Posterior vena cava (tissue), 2 donors: ENCODE measurements around the gene FHAD1. TPM values are rescaled to one million over a fixed set of nuclear protein-coding genes. Genes with fewer than 3 reads are reported as not detected.

ENCODE experiments used
- DNase-seq: peaks from one replicate; pipeline ENCODE4 v3.0.0-alpha.2; 2020; ENCODE audit warnings: low spot score
- intact Hi-C, 2 donors: fragments of 100-400 bp; cut with DNase I; formaldehyde crosslinking; loops; one replicate each; pipeline versions ENCODE4 v1.14.1 to v1.14.2; 2022 to 2023
- total RNA-seq, 2 donors: library from RNA; stranded (reverse); fragmentation: NEBNext Ultra II Directional; extraction: Animal tissue kit (Norgen Biotek cat#: 25700); gene quantifications; one replicate each; pipeline ENCODE4 v1.2.1, GENCODE V29; 2021
- donor health status: DM: yes; HTN: yes; CAD: no.
- donor health status: DM: yes; HTN: yes; CAD: no.

FHAD1 gene
- total RNA-seq, 2 donors from 2014 or later: 0.43 TPM; not detected in 1

DNA sequence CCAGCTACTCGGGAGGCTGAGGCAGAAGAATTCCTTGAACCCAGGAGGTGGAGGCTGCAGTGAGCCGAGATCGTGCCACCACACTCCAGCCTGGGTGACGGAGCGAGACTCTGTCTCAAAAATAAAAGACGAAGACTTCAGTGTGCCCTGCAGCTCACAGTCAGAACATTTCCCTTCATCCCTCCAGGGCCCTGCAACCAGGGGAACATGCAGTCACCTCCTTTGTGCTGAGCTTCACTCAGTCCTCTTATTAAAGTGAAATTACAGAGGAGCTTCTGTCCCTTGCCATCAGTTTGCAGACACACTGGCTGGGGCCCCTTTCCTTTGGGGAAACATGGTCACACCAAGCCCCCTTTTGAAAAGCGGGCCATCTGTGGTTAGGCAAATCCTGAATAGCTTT is 24.2 kb downstream of the FHAD1 start:
- intact Hi-C loops: loop anchor here (5.0 to 10.0 kb wide), 3 partner anchors 119 to 144 kb away; partner anchors contain the start of gene TMEM51 (in 1 of the 2)
- no peak for DNase-seq

DNA sequence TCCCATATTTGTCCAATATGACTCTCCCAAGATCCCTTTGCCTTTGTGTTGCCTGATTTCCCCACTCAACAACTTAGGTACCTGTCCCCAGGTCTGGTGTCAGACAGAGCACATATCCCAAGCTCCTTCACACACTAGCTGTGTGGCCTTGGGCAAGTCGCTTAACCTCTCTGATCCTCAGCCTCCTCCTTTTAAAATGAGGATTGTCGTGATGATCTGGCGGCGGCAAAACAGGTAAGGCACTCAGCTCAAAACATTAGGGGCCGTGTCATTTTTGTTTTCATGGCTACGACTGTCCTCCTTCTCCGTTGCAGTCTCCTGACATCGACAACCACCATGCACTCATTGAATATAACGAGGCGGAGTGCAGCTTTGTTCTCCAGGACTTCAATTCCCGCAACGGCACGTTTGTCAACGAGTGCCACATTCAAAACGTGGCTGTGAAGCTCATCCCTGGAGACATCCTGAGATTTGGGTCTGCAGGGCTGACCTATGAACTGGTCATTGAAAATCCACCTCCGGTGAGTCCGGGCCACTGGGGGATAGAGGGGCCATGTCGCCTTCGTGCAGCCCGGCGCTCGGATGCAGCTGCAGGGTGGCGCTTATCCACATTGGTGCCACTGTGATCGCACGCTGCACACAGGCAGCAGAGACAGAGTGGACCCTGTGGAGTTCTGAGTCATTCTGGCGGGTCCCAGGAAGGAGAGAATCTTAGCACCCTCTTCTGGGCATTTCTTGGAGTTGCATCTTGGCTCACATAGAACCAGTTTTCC is 25.2 kb downstream of the FHAD1 start:
- no peak for DNase-seq
- intact Hi-C loops: loop anchor here (5.0 to 10.0 kb wide), 3 partner anchors 120 to 145 kb away; partner anchors contain the start of gene TMEM51 (in 1 of the 2)

DNA sequence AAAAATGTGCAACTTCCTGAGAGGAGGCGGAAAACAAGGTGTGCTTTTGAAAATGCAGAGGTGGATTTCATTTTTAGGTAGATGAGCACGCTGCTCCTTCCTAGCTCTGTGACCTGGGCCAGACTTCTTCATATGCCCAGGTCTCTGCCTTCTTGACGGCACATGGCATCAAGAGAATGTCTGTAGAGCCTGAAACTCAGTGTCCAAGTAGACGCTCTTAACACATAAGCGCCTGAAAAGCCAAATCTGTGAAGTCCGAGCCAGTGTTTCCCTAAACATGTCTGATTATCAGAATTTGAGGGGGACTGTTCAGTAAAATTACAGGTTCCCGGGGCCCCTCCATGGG is 25.7 kb downstream of the FHAD1 start:
- intact Hi-C loops: loop anchor here (5.0 to 10.0 kb wide), 3 partner anchors 120 to 145 kb away; partner anchors contain the start of gene TMEM51 (in 1 of the 2)
- no peak for DNase-seq

DNA sequence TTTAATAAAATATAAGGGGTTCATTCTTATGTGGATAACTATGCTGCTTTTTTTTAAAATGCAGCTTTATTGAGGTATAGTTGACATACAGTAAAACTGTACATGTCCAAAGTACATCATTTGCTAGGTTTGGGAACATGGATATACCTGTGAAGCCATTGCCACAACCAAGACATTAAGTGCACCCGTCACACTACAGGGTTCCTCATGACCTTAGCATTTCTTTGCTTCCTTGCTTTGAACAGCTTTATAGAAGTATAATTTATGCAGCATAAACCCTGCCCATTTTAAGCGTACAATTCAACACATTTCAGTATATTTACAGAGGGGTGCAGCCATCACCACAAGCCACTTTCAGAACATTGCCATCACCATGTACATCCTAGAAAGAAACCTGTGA is 26.3 kb downstream of the FHAD1 start:
- intact Hi-C loops: loop anchor here (5.0 to 10.0 kb wide), 3 partner anchors 121 to 146 kb away; partner anchors contain the start of gene TMEM51 (in 1 of the 2)
- DNase-seq: no peak

DNA sequence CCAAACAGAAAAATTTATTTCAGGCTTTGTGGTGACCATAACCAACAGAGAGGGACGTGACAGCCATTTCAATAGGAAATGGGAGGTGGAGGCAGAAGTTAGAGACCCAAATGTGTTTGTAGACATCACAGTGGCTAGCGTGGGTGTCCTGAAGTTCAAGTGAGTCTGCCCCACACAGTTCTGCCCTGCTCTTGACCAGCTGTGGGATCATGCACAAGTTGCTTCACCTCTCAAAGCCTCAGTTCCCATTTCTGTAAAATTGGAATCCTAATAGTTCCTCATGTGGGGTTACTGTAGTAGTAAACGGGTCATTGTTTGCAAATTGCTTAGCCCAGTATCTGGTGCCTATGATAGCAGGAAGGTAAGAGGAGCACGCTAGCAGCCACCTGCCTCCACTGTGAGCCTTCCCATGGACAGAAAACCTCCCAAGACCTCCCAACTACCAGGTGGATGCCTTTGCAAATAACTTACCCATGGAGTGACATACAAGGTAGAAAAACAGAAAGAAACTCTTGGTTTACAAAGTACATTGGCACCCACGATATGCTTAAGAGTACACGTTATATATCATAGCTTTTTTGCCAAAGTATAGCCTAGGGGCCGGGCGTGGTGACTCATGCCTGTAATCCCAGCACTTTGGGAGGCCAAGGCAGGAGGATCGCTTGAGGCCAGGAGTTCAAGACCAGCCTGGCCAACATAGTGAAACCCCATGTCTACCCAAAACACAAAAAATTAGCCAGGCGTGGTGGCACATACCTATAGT is 29.1 kb downstream of the FHAD1 start:
- no peak for DNase-seq
- intact Hi-C loops: loop anchor here in 1 of 2 donors (10.0 kb wide), 1 partner anchor 131 kb away; no protein-coding TSS in a partner anchor

DNA sequence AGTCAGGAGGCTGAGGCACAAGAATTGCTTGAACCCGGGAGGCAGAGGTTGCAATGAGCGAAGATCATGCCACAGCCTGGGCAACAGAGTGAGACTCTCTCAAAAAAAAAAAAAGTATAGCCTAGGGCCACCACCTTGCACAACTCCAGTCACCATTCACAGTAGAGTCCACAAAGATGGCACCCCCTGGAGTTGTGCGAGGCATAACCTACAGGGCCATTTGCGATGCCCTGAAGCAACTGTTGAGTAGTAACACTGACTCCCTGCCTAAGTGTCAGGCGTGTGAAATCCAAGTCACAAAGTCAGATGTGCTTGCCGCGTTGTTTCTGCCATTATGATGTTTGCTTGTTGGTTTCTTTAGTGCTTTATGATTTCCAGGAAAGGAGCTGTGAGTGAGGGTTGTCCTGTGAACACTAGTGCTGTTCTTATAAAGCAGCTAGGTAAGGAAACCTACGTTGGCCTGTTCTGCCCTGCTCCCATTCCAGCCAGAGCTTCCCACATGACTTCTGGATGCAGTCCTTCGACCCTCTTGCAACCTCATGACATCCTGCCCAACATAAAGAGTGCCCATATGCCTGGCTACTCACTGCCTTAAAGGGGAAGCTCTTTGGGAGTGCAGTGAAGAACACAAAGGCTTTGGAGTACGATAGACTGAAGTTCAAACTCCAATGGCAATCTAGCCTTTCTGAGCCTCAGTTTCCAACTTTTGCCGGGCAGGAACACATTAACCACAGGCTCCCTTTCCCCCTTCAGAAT is 29.8 kb downstream of the FHAD1 start:
- intact Hi-C loops: loop anchor here in 1 of 2 donors (10.0 kb wide), 1 partner anchor 132 kb away; no protein-coding TSS in a partner anchor
- DNase-seq: no peak

DNA sequence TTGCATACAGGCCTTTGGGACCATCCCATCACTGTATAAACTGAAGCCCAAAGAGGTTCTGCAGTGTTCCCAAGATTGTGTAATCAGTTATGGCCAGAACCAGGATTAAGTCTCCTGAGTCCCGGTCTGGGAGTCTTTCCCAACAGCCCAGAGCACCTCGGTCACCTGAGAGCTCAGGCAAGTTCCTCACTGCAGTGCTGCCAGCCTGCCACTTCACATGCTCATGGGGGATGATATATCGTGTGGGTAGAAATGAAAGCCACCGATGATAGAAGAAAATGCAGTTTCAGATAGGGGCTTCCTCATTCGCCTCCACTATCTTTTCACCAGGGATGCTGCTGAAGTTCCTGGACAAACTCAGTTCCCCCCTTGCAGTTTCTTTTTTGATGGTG is 30.4 kb downstream of the FHAD1 start:
- no peak for DNase-seq
- intact Hi-C loops: loop anchor here in 1 of 2 donors (10.0 kb wide), 1 partner anchor 133 kb away; no protein-coding TSS in a partner anchor

DNA sequence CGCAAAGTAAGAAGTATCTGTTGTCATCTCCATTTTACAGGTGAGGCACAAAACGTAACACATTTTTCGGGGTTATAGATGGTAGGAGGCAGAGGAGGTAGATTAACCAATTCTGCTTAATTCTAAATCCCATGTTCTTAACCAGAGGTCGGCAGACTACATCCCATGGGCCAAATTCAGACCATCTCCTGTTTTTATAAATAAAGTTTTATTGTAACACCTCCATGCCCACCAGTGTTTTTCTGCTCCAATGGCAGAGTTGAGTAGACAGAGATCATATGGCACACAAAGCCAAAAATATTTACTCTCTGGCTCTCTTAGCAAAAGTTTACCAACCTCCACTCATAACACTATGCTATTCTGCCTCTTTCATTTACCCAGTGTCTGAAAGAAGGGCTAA is 30.9 kb downstream of the FHAD1 start:
- DNase-seq: no peak
- intact Hi-C loops: loop anchor here in 1 of 2 donors (10.0 kb wide), 1 partner anchor 133 kb away; no protein-coding TSS in a partner anchor

DNA sequence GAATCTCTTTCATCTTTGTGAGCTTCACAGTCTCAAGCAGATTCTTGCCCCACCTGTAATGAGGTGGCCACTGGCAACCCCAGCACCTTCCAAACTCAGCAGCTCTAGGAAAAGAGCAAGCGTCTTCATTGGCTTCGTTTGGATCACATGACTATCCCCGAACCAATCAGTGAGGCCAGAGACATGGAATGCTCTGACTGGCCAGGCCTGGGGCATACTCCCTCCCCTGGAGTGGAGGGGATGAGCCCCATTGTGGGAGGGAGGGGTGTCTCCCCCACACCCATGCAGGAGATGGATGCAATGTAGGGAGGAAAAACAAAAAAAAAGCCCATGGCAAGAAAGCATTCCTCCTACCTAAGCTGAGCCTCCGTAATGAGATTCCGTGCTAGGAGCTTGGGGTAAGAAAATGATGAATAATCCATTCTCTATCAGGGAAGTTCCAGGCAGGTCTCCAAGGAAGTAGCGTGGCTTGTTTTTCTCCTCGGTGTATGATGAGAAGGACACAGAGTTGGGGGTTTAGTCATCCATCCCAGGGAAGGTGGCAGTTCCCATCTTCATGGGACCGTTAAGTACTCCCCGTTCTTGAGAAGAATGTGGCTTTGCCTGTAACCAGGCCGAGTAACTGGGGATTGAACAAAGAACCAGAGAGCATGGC is 32.7 kb downstream of the FHAD1 start:
- no peak for DNase-seq
- intact Hi-C loops: loop anchor here in 1 of 2 donors (10.0 kb wide), 1 partner anchor 135 kb away; no protein-coding TSS in a partner anchor

DNA sequence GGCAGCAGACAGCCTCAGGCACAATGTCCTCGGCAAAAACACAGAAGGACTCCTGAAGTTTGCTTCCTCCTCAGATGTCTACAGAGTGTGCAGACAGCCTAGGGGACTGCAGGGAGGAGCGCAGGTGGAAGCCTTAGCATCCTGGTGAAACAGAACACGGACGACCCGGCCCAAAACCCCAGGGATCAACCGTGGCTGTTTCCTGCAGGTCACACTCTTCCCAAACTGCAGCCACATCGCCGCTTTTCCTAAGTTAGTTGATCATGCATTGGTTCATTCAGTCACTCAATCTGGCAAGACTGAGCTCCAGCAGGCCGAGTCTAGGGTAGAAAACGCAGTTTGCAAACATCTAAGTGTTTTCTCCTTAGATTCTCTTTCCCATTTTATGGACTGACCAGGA is 33.4 kb downstream of the FHAD1 start:
- intact Hi-C loops: no loop called here
- no peak for DNase-seq

DNA sequence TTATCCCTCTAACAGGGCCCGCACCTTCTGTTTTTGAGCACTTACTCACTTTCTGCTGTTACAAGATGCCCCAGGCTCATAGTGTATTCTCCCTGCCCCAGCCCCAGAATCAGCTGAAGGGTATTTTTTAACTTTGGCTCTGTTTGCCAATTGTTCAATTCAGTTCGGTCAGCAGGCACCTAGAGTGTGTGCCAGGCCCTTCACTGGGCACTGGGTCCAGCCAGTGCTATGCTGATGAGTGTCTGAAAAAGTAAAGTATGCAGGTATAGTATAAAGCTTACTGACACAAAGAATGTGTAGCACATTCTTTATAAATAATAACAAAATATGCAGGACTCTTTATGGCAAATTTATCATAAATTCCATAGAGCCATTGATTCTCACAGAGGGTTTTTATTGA is 35.0 kb downstream of the FHAD1 start:
- intact Hi-C loops: no loop called here
- no peak for DNase-seq

DNA sequence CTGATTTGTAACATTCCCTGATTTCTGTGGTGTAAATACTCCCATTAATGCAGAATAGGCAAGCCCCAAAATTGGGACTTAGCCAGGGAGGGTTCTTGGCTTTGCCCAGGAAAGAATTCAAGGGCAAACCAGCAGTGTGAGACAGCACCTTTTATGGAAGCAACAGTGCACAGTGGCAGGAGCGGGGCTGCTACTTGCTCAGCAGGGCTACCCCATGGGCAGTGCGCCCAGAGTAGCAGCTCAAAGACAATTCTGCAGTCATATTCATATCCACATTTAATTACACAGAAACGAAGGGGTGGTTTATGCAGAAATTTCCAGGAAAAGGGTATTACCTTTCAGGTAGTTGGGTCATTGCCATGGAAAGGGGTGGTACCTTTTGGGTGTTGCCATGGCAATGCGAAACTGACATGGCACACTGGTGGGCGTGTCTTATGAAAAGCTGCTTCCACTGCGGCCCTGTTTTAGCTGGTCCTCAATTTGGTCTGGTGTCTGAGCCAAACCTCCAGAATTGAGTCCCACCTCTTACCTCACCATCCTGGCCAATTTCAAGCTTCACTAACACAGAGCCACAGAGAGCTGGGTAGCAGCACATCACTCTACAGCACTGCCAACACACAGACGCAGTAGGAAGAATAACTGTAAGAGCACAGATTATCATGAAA is 35.9 kb downstream of the FHAD1 start:
- intact Hi-C loops: no loop called here

DNA sequence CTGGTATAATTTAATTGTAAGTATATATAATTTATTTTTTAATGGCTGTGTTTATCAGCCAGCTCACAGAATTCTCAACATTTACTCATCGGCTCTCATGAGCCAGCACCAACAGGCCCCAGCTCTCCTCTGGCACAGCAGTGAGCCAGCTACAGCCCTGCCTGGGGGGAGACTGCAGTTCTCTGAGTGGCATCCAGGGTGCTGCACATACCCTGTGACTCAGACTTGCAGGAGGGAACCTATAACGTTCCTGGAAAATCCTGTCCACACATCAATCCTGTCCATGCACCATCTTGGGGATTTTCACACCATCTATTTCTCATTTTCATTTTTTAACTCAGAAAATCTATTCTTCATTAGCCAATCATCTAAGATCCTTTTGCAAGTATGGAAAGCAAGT is 36.5 kb downstream of the FHAD1 start:
- no peak for DNase-seq

More for the DNA sequence above, 35.9 kb downstream of the FHAD1 start:
- DNase-seq: no peak

DNA sequence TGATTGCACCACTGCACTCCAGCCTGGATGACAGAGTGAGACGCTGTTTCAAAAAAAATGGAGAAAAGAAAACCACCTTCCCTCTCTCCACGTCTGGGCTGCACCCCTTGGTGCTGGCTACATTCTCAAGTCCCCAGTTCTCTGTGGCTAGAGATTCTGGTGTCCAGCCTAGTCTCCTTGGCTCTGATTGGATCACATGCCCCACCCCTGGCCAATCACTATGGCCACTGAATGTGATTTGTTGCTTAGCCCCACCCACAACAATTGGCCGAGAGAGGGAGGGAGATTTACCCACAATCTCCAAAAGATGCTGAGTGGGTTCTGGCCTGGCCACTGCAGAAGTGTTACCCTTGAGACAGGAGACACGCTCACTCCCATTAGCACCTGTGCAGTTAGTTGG is 39.4 kb downstream of the FHAD1 start:
- no peak for DNase-seq
- intact Hi-C loops: no loop called here

More for the DNA sequence above, 36.5 kb downstream of the FHAD1 start:
- intact Hi-C loops: no loop called here

DNA sequence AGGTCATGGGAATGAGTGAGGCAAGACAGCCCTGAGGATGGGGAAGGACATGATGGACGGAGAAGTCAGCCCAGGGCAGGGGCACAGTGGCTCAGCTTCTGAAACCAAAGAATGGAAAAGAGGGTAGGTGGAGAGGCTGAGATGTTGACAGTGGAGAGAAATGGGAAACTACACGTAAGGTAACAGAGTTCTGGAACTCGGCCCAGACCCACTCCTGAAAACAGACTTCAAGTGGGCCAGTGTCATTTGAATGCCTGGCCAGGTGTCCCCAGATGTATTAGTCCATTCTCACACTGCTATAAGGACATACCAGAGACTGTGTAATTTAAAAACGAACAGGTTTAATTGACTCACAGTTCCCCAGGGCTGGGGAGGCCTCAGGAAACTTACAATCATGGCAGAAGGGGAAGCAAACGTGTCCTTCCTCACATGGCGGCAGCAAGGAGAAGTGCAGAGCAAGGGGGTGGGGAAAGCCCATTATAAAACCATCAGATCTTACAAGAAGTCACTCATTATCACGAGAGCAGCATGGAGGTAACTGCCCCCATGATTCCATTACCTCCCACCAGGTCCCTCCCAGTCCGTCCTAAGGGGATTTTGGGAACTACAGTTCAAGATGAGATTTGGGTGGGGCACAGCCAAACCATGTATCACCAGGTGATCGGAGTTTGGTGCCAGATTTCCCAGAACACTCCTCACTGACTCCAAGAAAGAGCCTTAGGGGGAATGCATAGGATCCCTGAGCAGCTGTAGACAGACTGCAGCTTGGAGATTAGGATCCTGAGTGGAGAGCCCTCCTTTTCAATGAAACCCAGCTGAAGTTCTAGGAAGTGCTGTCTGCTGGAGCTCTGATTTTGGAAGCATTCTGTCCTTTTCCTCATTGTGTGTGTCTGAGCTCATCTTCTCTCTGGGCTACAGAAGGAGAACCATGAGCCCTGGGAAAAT is 40.3 kb downstream of the FHAD1 start:
- intact Hi-C loops: no loop called here
- no peak for DNase-seq

DNA sequence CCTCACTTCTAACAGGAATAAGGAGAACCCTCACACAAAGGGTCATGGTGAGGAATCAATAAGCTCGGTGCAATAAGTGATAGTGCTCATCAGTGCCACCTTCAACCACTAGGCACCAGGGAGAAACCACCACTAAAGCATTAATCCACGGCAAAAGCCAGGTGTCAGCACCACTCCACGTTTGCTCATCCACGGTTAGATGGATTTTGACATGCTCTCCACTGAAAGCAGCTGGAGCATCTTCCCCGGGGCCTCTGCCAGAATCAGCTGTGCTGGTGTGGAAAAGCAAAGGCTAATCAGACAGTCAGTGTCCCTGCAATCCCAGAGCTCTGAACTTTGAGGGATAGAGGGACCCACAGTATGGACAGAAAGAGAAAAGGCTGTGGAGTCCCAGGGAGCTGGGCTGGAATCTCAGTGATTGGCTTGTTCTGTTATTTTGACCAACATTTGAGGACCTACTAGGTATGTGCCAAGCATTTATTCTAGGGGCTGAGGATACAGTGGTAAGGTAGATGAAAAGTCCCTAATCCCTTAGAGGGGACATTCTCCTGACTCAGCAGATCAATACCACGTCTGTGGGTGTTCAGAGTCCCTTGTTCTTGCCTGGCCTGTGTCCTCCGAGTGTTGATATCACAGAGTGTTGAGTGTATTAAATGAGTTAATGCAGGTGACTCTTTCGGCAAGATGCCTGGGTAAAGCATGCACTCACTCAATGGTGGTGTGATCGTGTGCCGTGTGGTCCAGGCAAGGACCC is 41.3 kb downstream of the FHAD1 start:
- DNase-seq: no peak
- intact Hi-C loops: no loop called here

DNA sequence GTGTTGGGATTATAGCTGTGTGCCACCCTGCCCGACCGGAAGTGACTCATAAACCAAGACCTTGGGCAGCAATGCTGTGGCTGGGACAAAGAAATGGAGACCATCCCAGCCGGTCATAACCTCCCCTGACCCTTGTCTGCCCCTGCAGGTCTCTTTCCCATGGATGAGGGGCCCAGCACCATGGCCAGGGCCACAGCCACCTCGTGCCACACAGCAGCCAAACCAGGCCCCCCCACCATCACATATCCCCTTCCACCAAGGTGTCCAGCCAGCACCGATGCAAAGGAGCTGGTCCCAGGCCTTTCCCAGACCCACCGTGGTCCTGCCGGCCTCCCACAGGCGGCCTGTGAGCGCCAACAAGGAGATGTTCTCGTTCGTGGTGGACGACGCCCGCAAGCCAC is 42.2 kb downstream of the FHAD1 start:
- DNase-seq: no peak
- intact Hi-C loops: no loop called here
